K562 (cell line): ENCODE measurements around the gene MYH7B. TPM values are rescaled to one million over a fixed set of nuclear protein-coding genes. Genes with fewer than 3 reads are reported as not detected.

ENCODE experiments used
- POLR2G ChIP-seq: fragments of 200-400 bp; formaldehyde crosslinking; IDR thresholded peaks from 2 replicates; pipeline ENCODE4 v1.6.1; 2017; ENCODE audit warnings: low read depth, mild to moderate bottlenecking, antibody characterized with exemption, low read length, moderate library complexity
- ZKSCAN8 ChIP-seq: fragments of 200-800 bp; sonication (Bioruptor generic); IDR thresholded peaks from 2 replicates; pipeline ENCODE4 v1.6.1; 2016; ENCODE audit warnings: missing genetic modification characterization, missing compliant biosample characterization
- polyA plus RNA-seq, 8 experiments: library from polyadenylated mRNA; depleted of rRNA in 4 of 8; stranded (reverse) in 5 of 8; unstranded in 3 of 8; fragments of >200 nt; fragmentation: Nextera tagmentation in 2 of 8; fragmentation: Illumina TruSeq in 1 of 8; extraction: Ambion mirVana in 2 of 8; extraction: Trizol in 1 of 8; gene quantifications; 2 replicates each; pipeline versions ENCODE4 v1.2.1 to v1.2.3, GENCODE V29; 2011 to 2014; ENCODE audit warnings: inconsistent platforms in 1 of 8, missing spikeins in 1 of 8
- total RNA-seq, 7 experiments: library from RNA; depleted of rRNA in 6 of 7; stranded (reverse); fragments of >200 nt in 6 of 7; fragmentation: Illumina TruSeq in 2 of 7; extraction: Trizol in 2 of 7; gene quantifications; 2 replicates each; pipeline versions ENCODE4 v1.2.1 to v1.2.3, GENCODE V29; 2011 to 2021; ENCODE audit warnings: low replicate concordance in 1 of 7
- TF ChIP-seq, protein P1 (sequence below), 2 experiments: fragments of 450-650 bp; formaldehyde crosslinking in 1 of 2; IDR thresholded peaks; 2 replicates each; pipeline versions ENCODE4 v1.4.0 to v1.6.1; 2014 to 2020; ENCODE audit warnings: mild to moderate bottlenecking in 2 of 2, borderline replicate concordance in 1 of 2, low read depth in 1 of 2
- TF ChIP-seq, protein P2 (sequence below): IDR thresholded peaks from 2 replicates; pipeline ENCODE4 v1.6.1; 2011; ENCODE audit warnings: borderline replicate concordance, low read depth, mild to moderate bottlenecking, moderate library complexity, low read length; ENCODE audit not compliant: insufficient read depth, poor library complexity, severe bottlenecking

MYH7B gene
- total and polyA plus RNA-seq, 9 of the 15 experiments (the other 6 are each of a cell fraction or from before 2014, with no cell fraction given) = 0.07 to 0.34 (median 0.13) TPM; not detected in 3

DNA sequence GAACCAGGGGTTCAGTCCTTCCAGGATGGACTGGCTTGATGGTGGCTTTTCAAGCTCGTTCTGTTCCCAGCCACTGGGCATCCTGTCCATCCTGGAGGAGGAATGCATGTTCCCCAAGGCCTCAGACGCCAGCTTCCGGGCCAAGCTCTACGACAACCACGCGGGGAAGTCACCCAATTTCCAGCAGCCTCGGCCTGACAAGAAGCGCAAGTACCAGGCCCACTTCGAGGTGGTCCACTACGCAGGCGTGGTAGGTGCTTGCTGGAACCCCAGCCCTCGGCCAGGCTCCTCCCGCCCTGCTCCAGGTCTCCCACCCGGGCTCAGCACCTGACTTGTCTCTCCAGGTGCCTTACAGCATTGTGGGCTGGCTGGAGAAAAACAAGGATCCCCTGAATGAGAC lies 34.0 kb downstream of the MYH7B start (continued):
- TF ChIP-seq, protein P1, sequence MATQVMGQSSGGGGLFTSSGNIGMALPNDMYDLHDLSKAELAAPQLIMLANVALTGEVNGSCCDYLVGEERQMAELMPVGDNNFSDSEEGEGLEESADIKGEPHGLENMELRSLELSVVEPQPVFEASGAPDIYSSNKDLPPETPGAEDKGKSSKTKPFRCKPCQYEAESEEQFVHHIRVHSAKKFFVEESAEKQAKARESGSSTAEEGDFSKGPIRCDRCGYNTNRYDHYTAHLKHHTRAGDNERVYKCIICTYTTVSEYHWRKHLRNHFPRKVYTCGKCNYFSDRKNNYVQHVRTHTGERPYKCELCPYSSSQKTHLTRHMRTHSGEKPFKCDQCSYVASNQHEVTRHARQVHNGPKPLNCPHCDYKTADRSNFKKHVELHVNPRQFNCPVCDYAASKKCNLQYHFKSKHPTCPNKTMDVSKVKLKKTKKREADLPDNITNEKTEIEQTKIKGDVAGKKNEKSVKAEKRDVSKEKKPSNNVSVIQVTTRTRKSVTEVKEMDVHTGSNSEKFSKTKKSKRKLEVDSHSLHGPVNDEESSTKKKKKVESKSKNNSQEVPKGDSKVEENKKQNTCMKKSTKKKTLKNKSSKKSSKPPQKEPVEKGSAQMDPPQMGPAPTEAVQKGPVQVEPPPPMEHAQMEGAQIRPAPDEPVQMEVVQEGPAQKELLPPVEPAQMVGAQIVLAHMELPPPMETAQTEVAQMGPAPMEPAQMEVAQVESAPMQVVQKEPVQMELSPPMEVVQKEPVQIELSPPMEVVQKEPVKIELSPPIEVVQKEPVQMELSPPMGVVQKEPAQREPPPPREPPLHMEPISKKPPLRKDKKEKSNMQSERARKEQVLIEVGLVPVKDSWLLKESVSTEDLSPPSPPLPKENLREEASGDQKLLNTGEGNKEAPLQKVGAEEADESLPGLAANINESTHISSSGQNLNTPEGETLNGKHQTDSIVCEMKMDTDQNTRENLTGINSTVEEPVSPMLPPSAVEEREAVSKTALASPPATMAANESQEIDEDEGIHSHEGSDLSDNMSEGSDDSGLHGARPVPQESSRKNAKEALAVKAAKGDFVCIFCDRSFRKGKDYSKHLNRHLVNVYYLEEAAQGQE (IDR thresholded peaks at IDR 0.05; ENCODE audit: borderline replicate concordance) = no peak
- TF ChIP-seq, protein P1 (CRISPR knock-in tag; IDR thresholded peaks at IDR 0.05; ENCODE audit: low read depth) = no peak
- TF ChIP-seq ZKSCAN8 (CRISPR knock-in tag) (no peak), POLR2G (peak; percentile 66)
- TF ChIP-seq, protein P2, sequence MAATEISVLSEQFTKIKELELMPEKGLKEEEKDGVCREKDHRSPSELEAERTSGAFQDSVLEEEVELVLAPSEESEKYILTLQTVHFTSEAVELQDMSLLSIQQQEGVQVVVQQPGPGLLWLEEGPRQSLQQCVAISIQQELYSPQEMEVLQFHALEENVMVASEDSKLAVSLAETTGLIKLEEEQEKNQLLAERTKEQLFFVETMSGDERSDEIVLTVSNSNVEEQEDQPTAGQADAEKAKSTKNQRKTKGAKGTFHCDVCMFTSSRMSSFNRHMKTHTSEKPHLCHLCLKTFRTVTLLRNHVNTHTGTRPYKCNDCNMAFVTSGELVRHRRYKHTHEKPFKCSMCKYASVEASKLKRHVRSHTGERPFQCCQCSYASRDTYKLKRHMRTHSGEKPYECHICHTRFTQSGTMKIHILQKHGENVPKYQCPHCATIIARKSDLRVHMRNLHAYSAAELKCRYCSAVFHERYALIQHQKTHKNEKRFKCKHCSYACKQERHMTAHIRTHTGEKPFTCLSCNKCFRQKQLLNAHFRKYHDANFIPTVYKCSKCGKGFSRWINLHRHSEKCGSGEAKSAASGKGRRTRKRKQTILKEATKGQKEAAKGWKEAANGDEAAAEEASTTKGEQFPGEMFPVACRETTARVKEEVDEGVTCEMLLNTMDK = no peak
